ENCODE data around the gene MAML1. TPM values are rescaled to one million over a fixed set of nuclear protein-coding genes. Genes with fewer than 3 reads are reported as not detected.

MAML1 gene
- total RNA-seq, 1 experiment from 2014 or later: 10.6 TPM

DNA sequence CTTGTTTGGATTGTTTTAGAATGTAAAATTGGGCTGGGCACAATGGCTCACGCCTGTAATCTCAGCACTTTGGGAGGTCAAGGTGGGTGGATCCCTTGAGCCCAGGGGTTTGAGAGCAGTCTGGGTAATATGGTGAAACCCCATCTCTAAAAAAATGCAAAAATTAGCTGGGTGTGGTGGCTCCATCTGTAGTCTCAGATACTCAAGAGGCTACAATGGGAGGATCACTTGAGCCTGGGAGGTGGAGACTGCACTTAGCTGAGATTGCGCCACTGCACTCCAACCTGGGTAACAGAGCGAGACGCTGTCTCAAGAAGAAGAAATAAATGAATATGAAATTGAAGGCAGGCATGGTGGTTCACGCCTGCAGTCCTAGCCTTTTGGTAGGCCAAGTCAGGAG, 21.3 kb downstream of the MAML1 start:
- Histone ChIP-seq H3K36me3 (ENCODE audit: low read depth, low read length) (no peaks in the 10 kb centered on the region), H2AFZ (ENCODE audit: low read length) (no peak overlapping the region), H3K27me3 (ENCODE audit: low read length) (no peaks in the 10 kb centered on the region), H3K27ac (ENCODE audit: low read length) (no peak overlapping the region), H3F3A (ENCODE audit: low read length, unreplicated experiment) (no peaks in the 10 kb centered on the region), H3K9ac (ENCODE audit: low read length) (no peak overlapping the region), H3K4me1 (ENCODE audit: insufficient read depth, low read length) (no peaks in the 10 kb centered on the region), H3K9me2 (replicated peaks; ENCODE audit: low read length) (no peaks in the 10 kb centered on the region), H3K4me2 (ENCODE audit: low read length) (no peak overlapping the region), H3K4me3 (ENCODE audit: low read length) (no peak overlapping the region), H3K79me2 (ENCODE audit: low read length) (peaks cover 70% of the 10 kb centered on the region), H4K20me1 (ENCODE audit: low read length) (no peaks in the 10 kb centered on the region), H3K9me3 (ENCODE audit: low read length) (no peaks in the 10 kb centered on the region)
- ATAC-seq (no peak), DNase-seq (no peak)
- POLR2A ChIA-PET (ENCODE audit: unreplicated experiment): no interaction called here
- no TSS peak for BruUV-seq (replicated peaks)
- CTCF ChIA-PET: no interaction called here
- intact Hi-C loops (cut with micrococcal nuclease): no loop called here
- TF ChIP-seq, protein P1, sequence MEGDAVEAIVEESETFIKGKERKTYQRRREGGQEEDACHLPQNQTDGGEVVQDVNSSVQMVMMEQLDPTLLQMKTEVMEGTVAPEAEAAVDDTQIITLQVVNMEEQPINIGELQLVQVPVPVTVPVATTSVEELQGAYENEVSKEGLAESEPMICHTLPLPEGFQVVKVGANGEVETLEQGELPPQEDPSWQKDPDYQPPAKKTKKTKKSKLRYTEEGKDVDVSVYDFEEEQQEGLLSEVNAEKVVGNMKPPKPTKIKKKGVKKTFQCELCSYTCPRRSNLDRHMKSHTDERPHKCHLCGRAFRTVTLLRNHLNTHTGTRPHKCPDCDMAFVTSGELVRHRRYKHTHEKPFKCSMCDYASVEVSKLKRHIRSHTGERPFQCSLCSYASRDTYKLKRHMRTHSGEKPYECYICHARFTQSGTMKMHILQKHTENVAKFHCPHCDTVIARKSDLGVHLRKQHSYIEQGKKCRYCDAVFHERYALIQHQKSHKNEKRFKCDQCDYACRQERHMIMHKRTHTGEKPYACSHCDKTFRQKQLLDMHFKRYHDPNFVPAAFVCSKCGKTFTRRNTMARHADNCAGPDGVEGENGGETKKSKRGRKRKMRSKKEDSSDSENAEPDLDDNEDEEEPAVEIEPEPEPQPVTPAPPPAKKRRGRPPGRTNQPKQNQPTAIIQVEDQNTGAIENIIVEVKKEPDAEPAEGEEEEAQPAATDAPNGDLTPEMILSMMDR (conservative IDR thresholded peaks at IDR 0.05; ENCODE audit: low read depth, low read length): no peak
- TF ChIP-seq EZH2phosphoT487 (IDR thresholded peaks at IDR 0.05; ENCODE audit: borderline replicate concordance, low read length): no peak
- no peak for TF ChIP-seq EZH2 (IDR thresholded peaks at IDR 0.05; ENCODE audit: low read length, unreplicated experiment)

DNA sequence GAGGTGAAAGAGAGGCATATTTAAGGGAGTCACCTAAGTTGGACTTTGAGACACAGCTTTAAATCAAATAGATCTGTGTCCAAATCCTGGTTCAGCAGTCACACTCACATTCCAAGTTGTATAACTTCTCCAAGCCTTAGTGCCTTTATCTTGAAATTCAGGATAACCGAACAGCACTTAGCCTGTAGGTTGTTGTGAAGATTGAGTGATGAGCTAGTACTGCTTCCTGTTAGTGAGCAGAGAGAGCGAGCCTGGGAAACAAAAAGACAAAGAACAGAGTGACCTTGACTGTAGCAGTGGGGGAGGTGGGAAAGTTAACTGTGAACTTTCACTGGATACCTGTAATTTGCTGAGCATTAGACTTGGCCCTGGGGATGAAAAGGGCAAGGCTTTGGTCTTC, 22.4 kb downstream of the MAML1 start:
- H3K79me2 ChIP-seq (ENCODE audit: low read length): peaks cover 70% of the 10 kb centered on the region
- POLR2A ChIA-PET (ENCODE audit: unreplicated experiment): no interaction called here
- H3K9me3 ChIP-seq (ENCODE audit: low read length): no peaks in the 10 kb centered on the region
- H4K20me1 ChIP-seq (ENCODE audit: low read length): no peaks in the 10 kb centered on the region
- TF ChIP-seq EZH2phosphoT487 (IDR thresholded peaks at IDR 0.05; ENCODE audit: borderline replicate concordance, low read length) (no peak), EZH2 (IDR thresholded peaks at IDR 0.05; ENCODE audit: low read length, unreplicated experiment) (no peak)
- TF ChIP-seq, protein P1 (conservative IDR thresholded peaks at IDR 0.05; ENCODE audit: low read depth, low read length): no peak
- H3K27ac ChIP-seq (ENCODE audit: low read length): no peak overlapping the region
- CTCF ChIA-PET: no interaction called here
- H3F3A ChIP-seq (ENCODE audit: low read length, unreplicated experiment): no peaks in the 10 kb centered on the region
- no peaks in the 10 kb centered on the region for H3K36me3 ChIP-seq (ENCODE audit: low read depth, low read length)
- H3K4me3 ChIP-seq (ENCODE audit: low read length): no peak overlapping the region
- BruUV-seq (replicated peaks): no TSS peak
- DNase-seq (no peak), ATAC-seq (no peak)
- no peak overlapping the region for H2AFZ ChIP-seq (ENCODE audit: low read length)
- intact Hi-C loops (cut with micrococcal nuclease): no loop called here
- no peak overlapping the region for H3K4me2 ChIP-seq (ENCODE audit: low read length)
- H3K27me3 ChIP-seq (ENCODE audit: low read length): no peaks in the 10 kb centered on the region
- no peak overlapping the region for H3K9ac ChIP-seq (ENCODE audit: low read length)
- no peaks in the 10 kb centered on the region for H3K9me2 ChIP-seq (replicated peaks; ENCODE audit: low read length)
- peaks cover 6% of the 10 kb centered on the region; the same call in 1 of the 2 replicates for H3K4me1 ChIP-seq (ENCODE audit: insufficient read depth, low read length)

DNA sequence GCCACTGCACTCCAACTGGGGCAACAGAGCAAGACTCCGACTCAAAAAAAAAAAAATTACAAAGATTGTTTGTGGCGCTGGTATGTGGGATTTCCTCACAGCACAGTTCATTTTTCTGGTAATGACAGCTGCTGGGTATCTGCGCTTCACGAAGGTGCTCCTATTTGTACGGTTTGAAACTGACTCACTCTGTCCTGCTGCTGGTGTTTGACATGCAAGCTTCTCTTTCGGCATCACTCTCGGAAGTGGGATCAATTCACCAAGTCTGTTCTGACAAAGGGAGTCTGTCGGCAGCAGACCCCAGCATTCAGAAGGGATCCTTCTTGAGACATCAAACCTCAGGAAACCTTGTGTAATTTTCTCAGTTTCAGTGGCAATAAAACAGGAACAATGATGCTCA, 26.3 kb downstream of the MAML1 start:
- Histone ChIP-seq H3K79me2 (ENCODE audit: low read length) (peaks cover 64% of the 10 kb centered on the region), H3K9me3 (ENCODE audit: low read length) (no peaks in the 10 kb centered on the region), H3K4me2 (ENCODE audit: low read length) (no peak overlapping the region), H3K36me3 (ENCODE audit: low read depth, low read length) (no peaks in the 10 kb centered on the region), H3K9ac (ENCODE audit: low read length) (no peak overlapping the region), H3F3A (ENCODE audit: low read length, unreplicated experiment) (peaks cover 8% of the 10 kb centered on the region), H3K27me3 (ENCODE audit: low read length) (no peaks in the 10 kb centered on the region), H3K4me3 (ENCODE audit: low read length) (no peak overlapping the region), H3K27ac (ENCODE audit: low read length) (no peak overlapping the region), H4K20me1 (ENCODE audit: low read length) (no peaks in the 10 kb centered on the region), H3K9me2 (replicated peaks; ENCODE audit: low read length) (no peaks in the 10 kb centered on the region), H3K4me1 (ENCODE audit: insufficient read depth, low read length) (peaks cover 29% of the 10 kb centered on the region), H2AFZ (ENCODE audit: low read length) (no peak overlapping the region)
- TF ChIP-seq EZH2 (IDR thresholded peaks at IDR 0.05; ENCODE audit: low read length, unreplicated experiment) (no peak), EZH2phosphoT487 (IDR thresholded peaks at IDR 0.05; ENCODE audit: borderline replicate concordance, low read length) (no peak)
- TF ChIP-seq, protein P1 (conservative IDR thresholded peaks at IDR 0.05; ENCODE audit: low read depth, low read length): no peak
- POLR2A ChIA-PET (ENCODE audit: unreplicated experiment): no interaction called here
- ATAC-seq (no peak), DNase-seq (no peak)
- BruUV-seq (replicated peaks): no TSS peak
- intact Hi-C loops (cut with micrococcal nuclease): no loop called here
- CTCF ChIA-PET: no interaction called here
